Measurements from ENCODE around the gene NAA10. TPM values are rescaled to one million over a fixed set of nuclear protein-coding genes. Genes with fewer than 3 reads are reported as not detected.

Gene NAA10
- total RNA-seq, 4 donors from 2014 or later, result 85.7 to 101 (median 90.7) TPM

- ATAC-seq (ENCODE audit: low FRiP score), result no peak
- DNase-seq (ENCODE audit: low spot score), result no peak
- TF ChIP-seq CTCF (IDR thresholded peaks at IDR 0.05), result no peak
Observed at GRCh38 chrX:153973127-153974002, 38.5 kb upstream of the NAA10 start.

- peak; percentile 69 for ATAC-seq (ENCODE audit: low FRiP score)
- TF ChIP-seq CTCF (IDR thresholded peaks at IDR 0.05), result no peak
- peak; percentile 57 for DNase-seq (ENCODE audit: low spot score)
Observed at GRCh38 chrX:153972368-153973126, 37.7 kb upstream of the NAA10 start, which contains the start of gene TMEM187. Gene TMEM187 (plus strand): TSS chrX:153972754. CDS start chrX:153982063, 9,309 bp downstream.

GRCh38 chrX:153971450-153972367 is 36.9 kb upstream of the NAA10 start, which contains the start of gene HCFC1:
Gene HCFC1 (minus strand): TSS chrX:153971818. CDS start chrX:153970840, 978 bp downstream.
- ATAC-seq (ENCODE audit: low FRiP score) (peak; percentile 55), DNase-seq (ENCODE audit: low spot score) (peak; percentile 76)
- no peak for TF ChIP-seq CTCF (IDR thresholded peaks at IDR 0.05)

GRCh38 chrX:153971124-153971449 is 36.2 kb upstream of the NAA10 start:
- ATAC-seq (ENCODE audit: low FRiP score) (peak; percentile 53), DNase-seq (ENCODE audit: low spot score) (peak; percentile 74)

GRCh38 chrX:153970357-153971123 is 35.7 kb upstream of the NAA10 start:
- DNase-seq (ENCODE audit: low spot score), result no peak
- ATAC-seq (ENCODE audit: low FRiP score), result peak; percentile 2

More at GRCh38 chrX:153971124-153971449, 36.2 kb upstream of the NAA10 start:
- no peak for TF ChIP-seq CTCF (IDR thresholded peaks at IDR 0.05)

More at GRCh38 chrX:153970357-153971123, 35.7 kb upstream of the NAA10 start:
- no peak for TF ChIP-seq CTCF (IDR thresholded peaks at IDR 0.05)
